Umbilical cord (tissue), 2 donors: ENCODE results near the gene EEFSEC. TPM values are rescaled to one million over a fixed set of nuclear protein-coding genes. Genes with fewer than 3 reads are reported as not detected.

Source experiments
- DNase-seq: peaks from one replicate; pipeline ENCODE4 v3.0.0-alpha.2; 2015; ENCODE audit warnings: low spot score
- total RNA-seq: library from RNA; depleted of rRNA; stranded (reverse); fragments of >200 nt; gene quantifications from one replicate; pipeline ENCODE4 v1.2.3, GENCODE V29; 2014; ENCODE audit warnings: low replicate concordance; ENCODE audit not compliant: insufficient read depth

EEFSEC gene
- total RNA-seq, 1 donor from 2014 or later, result 9.6 TPM

- no peak for DNase-seq
Observed at GRCh38 chr3:128313071-128313725, 159.9 kb downstream of the EEFSEC start.

GRCh38 chr3:128313935-128314334 is 160.7 kb downstream of the EEFSEC start:
- DNase-seq, result no peak

GRCh38 chr3:128315313-128315712 is 162.0 kb downstream of the EEFSEC start:
- DNase-seq, result no peak

- DNase-seq, result peak; percentile 63
Observed at GRCh38 chr3:128316481-128316891, 163.2 kb downstream of the EEFSEC start.

- peak; percentile 50 for DNase-seq
Observed at GRCh38 chr3:128317101-128317697, 163.9 kb downstream of the EEFSEC start.

GRCh38 chr3:128317698-128318231 is 164.5 kb downstream of the EEFSEC start:
- DNase-seq, result no peak

GRCh38 chr3:128318275-128318941 is 165.1 kb downstream of the EEFSEC start:
- DNase-seq, result no peak

GRCh38 chr3:128319107-128319506 is 165.8 kb downstream of the EEFSEC start:
- no peak for DNase-seq

GRCh38 chr3:128319741-128320141 is 166.5 kb downstream of the EEFSEC start:
- DNase-seq, result no peak

GRCh38 chr3:128320551-128321340 is 167.5 kb downstream of the EEFSEC start:
- DNase-seq, result no peak

GRCh38 chr3:128321418-128321817 is 168.1 kb downstream of the EEFSEC start:
- no peak for DNase-seq

GRCh38 chr3:128322030-128323022 is 169.0 kb downstream of the EEFSEC start:
- DNase-seq, result no peak

- no peak for DNase-seq
Observed at GRCh38 chr3:128323206-128324081, 170.2 kb downstream of the EEFSEC start.

GRCh38 chr3:128324911-128325592 is 171.8 kb downstream of the EEFSEC start:
- DNase-seq, result no peak

GRCh38 chr3:128326051-128326823 is 173.0 kb downstream of the EEFSEC start:
- DNase-seq, result no peak

GRCh38 chr3:128327606-128328031 is 174.3 kb downstream of the EEFSEC start:
- DNase-seq, result no peak

GRCh38 chr3:128328546-128329458 is 175.5 kb downstream of the EEFSEC start:
- DNase-seq, result no peak
